GM10266 (cell line): ENCODE results near the gene TAF6L.

Source experiments
- DNase-seq: peaks from one replicate; pipeline ENCODE4 v3.0.0; 2012; ENCODE audit errors: extremely low spot score
- TF ChIP-seq, protein P1 (sequence below): IDR thresholded peaks from 2 replicates; pipeline ENCODE4 v1.5.1; 2012; ENCODE audit warnings: mild to moderate bottlenecking, low read depth; ENCODE audit not compliant: control insufficient read depth, insufficient read depth; ENCODE audit errors: missing control alignments

TAF6L gene

DNA sequence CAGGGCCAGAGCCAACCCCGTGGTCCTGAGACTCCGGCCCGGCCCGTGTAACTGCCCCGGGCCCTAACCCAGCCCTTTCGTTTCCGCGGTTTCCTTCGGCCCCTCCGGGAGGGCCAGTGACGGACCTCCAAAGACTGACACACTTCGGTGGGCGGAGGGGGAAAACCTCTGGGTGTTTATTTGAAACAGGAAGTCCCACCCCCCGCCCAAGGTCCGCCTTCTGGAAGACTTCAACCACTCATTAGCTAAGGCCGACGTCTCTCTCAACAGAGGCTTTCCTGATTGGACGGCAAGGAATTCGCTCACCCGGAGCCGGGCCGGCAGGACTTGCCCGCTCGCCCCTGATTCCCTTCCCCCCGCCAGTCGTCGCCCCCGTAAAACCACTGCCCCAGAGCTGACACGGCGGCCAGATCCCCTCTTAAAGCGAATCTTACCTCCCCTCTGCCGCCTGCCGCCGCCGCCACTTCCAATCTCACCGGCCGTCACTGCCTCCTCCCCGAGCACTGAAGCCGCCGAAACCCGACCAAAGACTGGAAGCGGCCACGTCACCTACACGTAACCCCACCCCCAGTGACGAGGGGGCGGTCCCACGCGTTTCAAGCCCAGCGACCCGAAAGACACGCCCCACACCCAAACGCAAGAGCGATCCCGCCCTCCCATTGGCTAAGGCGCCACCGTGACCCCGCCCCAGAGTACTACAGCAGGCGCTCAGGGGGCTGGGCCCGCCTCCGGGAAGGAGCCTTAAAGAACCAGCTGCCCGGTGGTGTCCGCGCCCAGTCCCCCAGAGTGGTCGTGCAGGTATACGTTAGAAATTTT lies 60.5 kb downstream of the TAF6L start, which contains the start of gene STX5:
Gene STX5, minus strand, starts transcription at position 532 of the 816 bp plus-strand sequence. CDS start 808 bp downstream, outside the sequence.
- TF ChIP-seq, protein P1, sequence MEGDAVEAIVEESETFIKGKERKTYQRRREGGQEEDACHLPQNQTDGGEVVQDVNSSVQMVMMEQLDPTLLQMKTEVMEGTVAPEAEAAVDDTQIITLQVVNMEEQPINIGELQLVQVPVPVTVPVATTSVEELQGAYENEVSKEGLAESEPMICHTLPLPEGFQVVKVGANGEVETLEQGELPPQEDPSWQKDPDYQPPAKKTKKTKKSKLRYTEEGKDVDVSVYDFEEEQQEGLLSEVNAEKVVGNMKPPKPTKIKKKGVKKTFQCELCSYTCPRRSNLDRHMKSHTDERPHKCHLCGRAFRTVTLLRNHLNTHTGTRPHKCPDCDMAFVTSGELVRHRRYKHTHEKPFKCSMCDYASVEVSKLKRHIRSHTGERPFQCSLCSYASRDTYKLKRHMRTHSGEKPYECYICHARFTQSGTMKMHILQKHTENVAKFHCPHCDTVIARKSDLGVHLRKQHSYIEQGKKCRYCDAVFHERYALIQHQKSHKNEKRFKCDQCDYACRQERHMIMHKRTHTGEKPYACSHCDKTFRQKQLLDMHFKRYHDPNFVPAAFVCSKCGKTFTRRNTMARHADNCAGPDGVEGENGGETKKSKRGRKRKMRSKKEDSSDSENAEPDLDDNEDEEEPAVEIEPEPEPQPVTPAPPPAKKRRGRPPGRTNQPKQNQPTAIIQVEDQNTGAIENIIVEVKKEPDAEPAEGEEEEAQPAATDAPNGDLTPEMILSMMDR, result no peak
- DNase-seq, result peak; percentile 94

DNA sequence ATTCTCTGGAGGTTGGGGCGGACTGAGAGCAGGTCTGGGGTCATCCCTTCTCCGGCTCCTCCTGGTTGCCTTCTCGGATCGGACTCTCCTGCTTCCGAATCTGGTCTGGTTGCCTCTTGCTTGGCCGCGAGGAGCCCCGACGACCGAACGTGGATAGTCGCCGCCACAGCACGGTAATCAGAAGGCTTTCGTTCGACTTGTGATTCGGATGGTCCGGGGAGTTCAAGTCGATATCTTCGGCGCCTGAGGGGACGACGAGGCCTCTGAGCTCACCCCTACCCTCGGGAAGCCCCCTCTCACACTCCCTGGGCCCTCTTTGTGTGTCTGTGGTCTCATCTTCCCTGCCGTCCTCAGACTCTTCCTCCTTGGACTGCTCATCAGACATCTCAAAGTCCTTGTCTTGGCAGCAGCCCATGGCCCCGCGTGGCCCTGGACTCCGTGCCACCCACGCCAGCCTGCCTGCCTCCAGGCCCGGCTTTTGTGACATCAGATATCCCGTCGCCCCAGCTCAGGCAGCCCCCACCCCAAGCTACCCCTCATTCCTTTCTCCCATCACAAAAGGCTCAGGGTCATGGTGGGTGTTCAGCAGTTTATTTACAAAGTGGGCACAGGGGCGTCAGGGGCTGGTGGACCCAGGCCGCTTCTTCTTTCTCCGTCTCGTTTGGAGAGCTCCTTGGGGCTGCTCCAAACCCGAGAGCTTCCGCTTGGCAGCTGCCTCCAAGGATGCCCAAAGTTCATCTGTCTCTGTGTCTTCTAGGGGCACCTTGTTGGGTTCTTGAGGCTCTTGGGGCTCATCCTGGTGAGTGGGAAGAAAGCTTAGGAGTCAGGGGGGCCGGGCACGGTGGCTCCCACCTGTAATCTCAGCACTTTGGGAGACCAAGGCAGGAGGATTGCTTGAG lies 61.4 kb downstream of the TAF6L start, which contains the start of gene TEX54:
Gene TEX54, minus strand, starts transcription at position 506 of the 899 bp plus-strand sequence.
- TF ChIP-seq, protein P1, result no peak
- DNase-seq, result peak; percentile 24

DNA sequence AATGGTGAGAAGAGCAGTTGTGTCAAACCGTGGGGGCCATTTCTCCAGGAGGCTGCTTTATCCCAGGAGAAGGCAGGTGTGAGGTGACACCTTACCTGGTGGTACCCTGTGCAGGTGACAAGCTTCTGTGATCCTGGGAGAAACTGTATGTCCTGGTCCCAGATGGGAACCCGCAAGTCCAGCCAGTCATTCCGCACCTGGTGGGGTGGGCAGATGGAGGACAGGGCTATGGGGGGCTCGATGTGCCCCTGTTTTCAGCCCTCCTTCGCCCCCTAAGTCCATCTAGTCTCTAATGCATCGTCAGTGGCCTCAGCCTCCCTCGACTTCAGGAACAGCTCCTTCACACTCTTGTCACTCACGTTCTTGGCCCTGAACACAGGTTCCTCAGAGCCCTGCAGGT lies 64.1 kb downstream of the TAF6L start:
- TF ChIP-seq, protein P1, result no peak
- no peak for DNase-seq
